DMS153 (cell line): ENCODE measurements around the gene CUX1.

Experiments used
- DNase-seq: peaks from one replicate; lab custom pipeline; 2025; lab: John Stamatoyannopoulos, UW

The CUX1 gene

GRCh38 chr7:102075553-102076135 is 258.2 kb downstream of the CUX1 start:
- no peak for DNase-seq

GRCh38 chr7:102077081-102077480 is 259.7 kb downstream of the CUX1 start:
- DNase-seq, result no peak

GRCh38 chr7:102079140-102080018 is 262.0 kb downstream of the CUX1 start:
- no peak for DNase-seq

- no peak for DNase-seq
Observed at GRCh38 chr7:102080019-102080433, 262.6 kb downstream of the CUX1 start.

GRCh38 chr7:102080434-102081243 is 263.2 kb downstream of the CUX1 start:
- no peak for DNase-seq

- no peak for DNase-seq
Observed at GRCh38 chr7:102081244-102081627, 263.8 kb downstream of the CUX1 start.

GRCh38 chr7:102082693-102083368 is 265.4 kb downstream of the CUX1 start:
- no peak for DNase-seq

GRCh38 chr7:102085218-102085772 is 267.9 kb downstream of the CUX1 start:
- DNase-seq, result no peak

GRCh38 chr7:102089175-102090098 is 272.0 kb downstream of the CUX1 start:
- no peak for DNase-seq

GRCh38 chr7:102093599-102094315 is 276.3 kb downstream of the CUX1 start:
- DNase-seq, result no peak

GRCh38 chr7:102094316-102094650 is 276.9 kb downstream of the CUX1 start:
- DNase-seq, result no peak

GRCh38 chr7:102095321-102096011 is 278.0 kb downstream of the CUX1 start:
- DNase-seq, result no peak

GRCh38 chr7:102096012-102096332 is 278.5 kb downstream of the CUX1 start:
- DNase-seq, result no peak

- no peak for DNase-seq
Observed at GRCh38 chr7:102096706-102097427, 279.4 kb downstream of the CUX1 start.

GRCh38 chr7:102097601-102098161 is 280.3 kb downstream of the CUX1 start:
- no peak for DNase-seq

GRCh38 chr7:102098986-102099385 is 281.6 kb downstream of the CUX1 start:
- no peak for DNase-seq

GRCh38 chr7:102099474-102099873 is 282.0 kb downstream of the CUX1 start:
- no peak for DNase-seq

- no peak for DNase-seq
Observed at GRCh38 chr7:102101111-102101551, 283.7 kb downstream of the CUX1 start.

GRCh38 chr7:102101926-102102325 is 284.5 kb downstream of the CUX1 start:
- no peak for DNase-seq
